HL-60 (cell line): ENCODE data around the gene HOXD8.

Source experiments
- CTCF ChIP-seq: IDR thresholded peaks from one replicate; pipeline ENCODE4 v1.5.1; 2011; ENCODE audit warnings: low read length, control low read depth, inconsistent platforms; ENCODE audit not compliant: insufficient read depth
- GABPA ChIP-seq: IDR thresholded peaks from 2 replicates; pipeline ENCODE4 v1.6.1; 2012; ENCODE audit warnings: low read depth
- POLR2AphosphoS5 ChIP-seq: IDR thresholded peaks from 2 replicates; pipeline ENCODE4 v1.6.1; 2012; ENCODE audit warnings: low read depth
- REST ChIP-seq: IDR thresholded peaks from 2 replicates; pipeline ENCODE4 v1.6.1; 2012; ENCODE audit warnings: low read depth; ENCODE audit not compliant: insufficient replicate concordance

GRCh38 chr2:176103194-176103593, 26.3 kb upstream of the HOXD8 start:
- no peak for TF ChIP-seq GABPA
- no peak for TF ChIP-seq CTCF
- TF ChIP-seq REST = no peak
- TF ChIP-seq POLR2AphosphoS5 = no peak
